GM21367 (cell line): ENCODE data around the gene GPC1.

Experiments used
- ATAC-seq: cut with Tn5 transposase; IDR thresholded peaks from one replicate; pipeline ENCODE4 v1.9.1; 2021; ENCODE audit not compliant: unreplicated experiment

The GPC1 gene

GRCh38 chr2:240411261-240412160 lies 24.0 kb upstream of the GPC1 start:
- no peak for ATAC-seq

- ATAC-seq, result no peak
Observed at GRCh38 chr2:240412211-240412861, 23.1 kb upstream of the GPC1 start.

- ATAC-seq, result no peak
Observed at GRCh38 chr2:240412975-240413812, 22.3 kb upstream of the GPC1 start.

- ATAC-seq, result no peak
Observed at GRCh38 chr2:240413813-240414429, 21.5 kb upstream of the GPC1 start.

- no peak for ATAC-seq
Observed at GRCh38 chr2:240416821-240417220, 18.6 kb upstream of the GPC1 start.

GRCh38 chr2:240418311-240418710 lies 17.2 kb upstream of the GPC1 start:
- ATAC-seq, result no peak

GRCh38 chr2:240419271-240419670 lies 16.2 kb upstream of the GPC1 start:
- ATAC-seq, result no peak

GRCh38 chr2:240419723-240420122 lies 15.7 kb upstream of the GPC1 start:
- ATAC-seq, result no peak

GRCh38 chr2:240420206-240421104 lies 15.0 kb upstream of the GPC1 start:
- no peak for ATAC-seq

GRCh38 chr2:240421381-240421780 lies 14.1 kb upstream of the GPC1 start:
- no peak for ATAC-seq

GRCh38 chr2:240422658-240423329 lies 12.7 kb upstream of the GPC1 start:
- ATAC-seq, result no peak

- ATAC-seq, result no peak
Observed at GRCh38 chr2:240423788-240424191, 11.7 kb upstream of the GPC1 start.

- no peak for ATAC-seq
Observed at GRCh38 chr2:240424341-240425235, 10.9 kb upstream of the GPC1 start.

- ATAC-seq, result no peak
Observed at GRCh38 chr2:240425236-240425615, 10.2 kb upstream of the GPC1 start.

GRCh38 chr2:240425697-240426096 lies 9.8 kb upstream of the GPC1 start:
- no peak for ATAC-seq

- ATAC-seq, result no peak
Observed at GRCh38 chr2:240426845-240427721, 8.4 kb upstream of the GPC1 start.

- ATAC-seq, result no peak
Observed at GRCh38 chr2:240427729-240428128, 7.7 kb upstream of the GPC1 start.

GRCh38 chr2:240428245-240428644 lies 7.2 kb upstream of the GPC1 start:
- no peak for ATAC-seq
